GM19438 (cell line): ENCODE results near the gene ACSF3.
"Not testable (repeated sequence)": the region's sequence is repeated elsewhere in the genome, so short reads cannot be mapped to it uniquely, and the experiment has no call there.

Experiments used
- ATAC-seq: cut with Tn5 transposase; IDR thresholded peaks from one replicate; pipeline ENCODE4 v1.9.1; 2021; ENCODE audit warnings: low read depth; ENCODE audit not compliant: unreplicated experiment

Gene ACSF3

GRCh38 chr16:89071686-89072547, 21.7 kb upstream of the ACSF3 start:
- no peak for ATAC-seq

DNA sequence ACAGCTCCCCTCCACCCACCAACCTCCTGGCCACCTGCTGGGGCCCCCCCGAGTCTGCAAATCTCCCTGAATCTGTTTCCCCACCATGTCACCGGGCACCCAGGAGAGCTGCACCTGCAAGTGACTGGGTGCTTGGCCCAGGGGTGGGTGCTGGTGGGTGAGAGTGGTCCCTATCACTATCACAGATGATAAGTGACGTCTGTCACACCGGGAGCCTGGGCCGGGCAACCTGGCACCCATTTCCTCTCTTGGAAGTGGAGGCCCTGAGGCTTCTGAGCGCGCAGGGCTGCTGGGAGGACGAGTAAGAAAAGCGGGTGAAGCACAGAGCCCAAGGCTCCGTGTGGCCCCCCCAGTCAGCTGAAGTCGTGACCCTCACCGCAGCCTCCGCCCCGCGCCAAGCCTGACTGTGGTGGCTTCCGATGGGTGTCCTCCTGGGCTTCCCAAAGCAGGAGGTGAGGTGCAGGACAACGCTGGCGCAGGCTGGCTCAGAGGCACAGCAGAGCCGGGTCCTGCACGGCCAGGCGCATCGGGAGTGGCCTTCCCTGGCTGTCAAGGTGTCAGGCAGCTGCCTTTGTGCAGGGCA, 21.0 kb upstream of the ACSF3 start:
- ATAC-seq: no peak

DNA sequence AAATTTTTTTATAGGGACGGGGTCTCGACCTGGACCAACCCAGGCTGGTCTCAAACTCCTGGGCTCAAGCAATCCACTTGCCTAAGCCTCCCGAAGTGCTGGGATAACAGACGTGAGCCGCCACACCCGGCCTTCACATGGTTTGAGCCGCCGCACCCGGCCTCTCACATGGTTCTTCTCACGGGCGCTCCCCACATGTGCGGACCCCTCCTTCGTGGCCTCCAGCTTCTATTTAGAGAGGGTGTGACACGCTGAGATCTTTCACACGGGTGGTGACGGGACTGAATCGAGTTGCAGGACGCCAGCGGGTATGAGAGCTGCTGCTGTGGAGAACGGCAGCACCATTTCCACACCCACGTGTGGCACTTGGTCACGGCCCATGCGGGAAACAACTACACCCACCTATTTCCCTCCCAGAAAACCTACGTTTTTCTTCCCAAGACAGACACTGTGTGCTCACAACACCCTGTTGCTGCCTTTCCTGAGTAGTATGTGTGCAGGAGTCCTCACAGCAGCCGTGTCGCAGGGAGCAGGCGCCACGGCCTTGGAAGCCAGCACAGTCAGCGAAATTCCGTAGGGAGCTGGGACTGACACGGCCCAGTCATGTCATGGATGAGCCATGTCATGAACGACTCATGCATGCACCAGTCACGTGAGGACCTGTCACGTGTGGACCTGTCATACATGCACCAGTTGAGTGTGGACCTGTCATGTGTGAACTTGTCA, 20.1 kb upstream of the ACSF3 start:
- no peak for ATAC-seq

DNA sequence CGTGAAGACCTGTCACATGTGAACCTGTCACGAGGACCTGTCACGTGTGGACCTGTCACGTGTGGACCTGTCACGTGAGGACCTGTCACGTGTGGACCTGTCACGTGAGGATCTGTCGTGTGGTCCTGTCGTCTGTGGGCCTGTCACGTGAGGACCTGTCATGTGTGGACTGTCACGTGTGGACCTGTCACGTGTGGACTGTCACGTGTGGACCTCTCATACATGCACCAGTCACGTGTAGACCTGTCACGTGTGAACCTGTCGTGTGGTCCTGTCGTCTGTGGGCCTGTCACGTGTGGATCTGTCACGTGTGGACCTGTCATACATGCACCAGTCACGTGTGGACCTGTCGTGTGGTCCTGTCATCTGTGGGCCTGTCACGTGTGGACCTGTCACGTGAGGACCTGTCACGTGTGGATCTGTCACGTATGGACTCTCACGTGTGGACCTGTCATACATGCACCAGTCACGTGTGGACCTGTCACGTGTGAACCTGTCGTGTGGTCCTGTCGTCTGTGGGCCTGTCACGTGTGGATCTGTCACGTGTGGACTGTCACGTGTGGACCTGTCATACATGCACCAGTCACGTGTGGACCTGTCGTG, 19.5 kb upstream of the ACSF3 start:
- not testable (repeated sequence) for ATAC-seq

GRCh38 chr16:89074803-89075688, 18.6 kb upstream of the ACSF3 start:
- no peak for ATAC-seq

DNA sequence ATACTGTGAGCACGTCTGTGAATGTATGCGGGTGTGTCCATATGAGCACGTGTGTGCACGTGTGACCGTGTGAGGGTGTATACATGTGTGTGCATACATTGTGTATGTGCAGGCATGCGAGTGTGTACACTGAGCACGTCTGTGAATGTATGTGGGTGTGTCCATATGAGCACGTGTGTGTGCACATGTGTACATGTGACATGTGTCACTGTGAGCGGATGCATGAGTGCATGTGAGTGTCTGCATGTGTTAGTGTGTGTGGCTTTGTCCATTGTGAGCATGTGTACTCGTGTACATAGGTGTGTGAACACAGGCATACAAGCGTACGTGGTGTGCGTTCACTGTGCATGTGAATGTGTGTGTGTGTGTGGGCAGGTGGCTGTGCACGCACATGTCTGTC, 17.5 kb upstream of the ACSF3 start:
- ATAC-seq: no peak

DNA sequence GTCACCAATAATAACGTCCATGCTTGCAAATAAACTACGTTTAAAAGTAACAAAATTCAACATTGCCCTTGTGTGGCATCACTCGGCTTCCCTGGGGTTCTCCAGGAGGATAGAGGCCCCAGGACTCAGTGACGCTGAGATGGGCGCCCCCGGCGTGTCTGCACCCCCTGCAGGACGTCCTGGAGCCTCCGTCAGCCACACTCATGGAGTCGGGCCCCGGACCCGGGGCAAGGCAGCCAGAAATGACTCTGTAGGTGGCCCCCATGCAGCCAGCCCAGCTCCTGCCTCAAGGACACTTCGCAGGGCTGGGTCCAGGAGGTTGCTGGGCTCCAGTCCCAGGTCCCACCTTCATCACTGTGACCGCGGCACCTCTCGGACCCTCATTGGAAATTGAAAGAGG, 16.6 kb upstream of the ACSF3 start:
- ATAC-seq: no peak

GRCh38 chr16:89078172-89078571, 15.5 kb upstream of the ACSF3 start:
- no peak for ATAC-seq

DNA sequence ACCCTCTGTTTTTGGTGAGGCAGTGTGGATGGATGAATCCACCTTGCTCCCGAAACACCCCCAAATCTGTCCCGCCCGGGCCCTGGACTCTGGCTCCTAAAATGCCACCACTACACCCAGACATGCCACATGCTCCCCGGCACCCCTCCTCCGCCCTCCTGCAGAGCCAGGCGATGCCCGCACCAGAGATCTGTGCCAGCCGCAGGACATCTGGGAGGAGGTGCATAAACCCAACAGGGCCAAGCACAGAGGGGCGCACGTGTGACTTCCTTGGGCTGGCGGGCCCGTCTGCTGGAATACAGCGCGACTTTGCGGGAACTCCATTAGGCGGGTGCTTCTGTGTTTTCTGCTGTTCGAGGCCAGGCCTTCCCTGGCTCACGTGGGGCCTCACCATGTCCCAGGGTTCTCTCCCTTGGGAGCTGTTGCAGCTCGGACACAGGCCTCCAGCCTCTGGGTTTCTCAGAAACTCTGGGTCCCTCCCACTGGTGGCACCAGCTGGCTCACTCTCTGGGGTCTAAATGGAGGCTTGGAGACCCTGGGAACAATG, 14.1 kb upstream of the ACSF3 start:
- no peak for ATAC-seq

GRCh38 chr16:89080196-89080853, 13.3 kb upstream of the ACSF3 start:
- ATAC-seq: no peak

- no peak for ATAC-seq
Measured at GRCh38 chr16:89081556-89081955, 12.1 kb upstream of the ACSF3 start.

- no peak for ATAC-seq
Measured at GRCh38 chr16:89084411-89084810, 9.2 kb upstream of the ACSF3 start.

- no peak for ATAC-seq
Measured at GRCh38 chr16:89084814-89085612, 8.6 kb upstream of the ACSF3 start.

DNA sequence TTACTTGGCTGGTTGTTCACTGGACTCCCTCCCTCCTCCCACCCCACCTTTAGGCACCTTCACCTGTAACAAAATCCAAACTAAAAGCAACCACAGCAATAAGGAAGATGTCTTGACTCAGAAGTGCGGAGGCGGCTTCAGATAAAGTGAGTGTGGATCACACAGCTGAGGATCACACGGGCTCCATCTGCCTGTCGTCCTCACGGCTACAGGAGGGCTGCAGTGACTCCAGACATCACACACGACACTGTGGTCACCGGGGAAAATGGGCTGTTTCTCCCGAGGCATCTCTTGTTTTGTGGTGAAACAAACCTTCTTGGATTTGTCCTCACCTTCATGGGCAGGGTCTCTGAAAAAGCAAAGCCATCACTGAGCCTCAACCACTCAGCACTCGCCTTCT, 7.9 kb upstream of the ACSF3 start:
- ATAC-seq: no peak

GRCh38 chr16:89087922-89088497, 5.6 kb upstream of the ACSF3 start:
- ATAC-seq: no peak

DNA sequence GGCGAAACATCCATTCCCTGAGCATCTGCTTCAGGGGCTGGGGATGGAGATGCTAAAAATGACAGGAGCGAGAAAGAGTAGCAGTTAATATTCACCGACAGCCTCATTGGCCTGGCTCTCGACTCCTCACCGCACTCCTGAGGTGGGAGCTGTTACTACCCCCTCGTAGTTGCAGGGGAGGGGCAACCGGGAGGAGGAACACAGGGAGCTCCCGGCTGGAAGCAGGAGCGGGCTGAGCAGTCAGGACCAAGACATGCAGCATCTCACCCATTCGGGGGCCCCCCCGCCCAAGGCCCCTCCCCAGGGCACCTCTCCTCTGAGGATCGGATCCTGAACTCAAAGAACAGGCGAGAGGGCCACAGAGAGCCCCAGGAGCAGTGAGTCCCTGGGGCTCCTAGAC, 4.5 kb upstream of the ACSF3 start:
- no peak for ATAC-seq

DNA sequence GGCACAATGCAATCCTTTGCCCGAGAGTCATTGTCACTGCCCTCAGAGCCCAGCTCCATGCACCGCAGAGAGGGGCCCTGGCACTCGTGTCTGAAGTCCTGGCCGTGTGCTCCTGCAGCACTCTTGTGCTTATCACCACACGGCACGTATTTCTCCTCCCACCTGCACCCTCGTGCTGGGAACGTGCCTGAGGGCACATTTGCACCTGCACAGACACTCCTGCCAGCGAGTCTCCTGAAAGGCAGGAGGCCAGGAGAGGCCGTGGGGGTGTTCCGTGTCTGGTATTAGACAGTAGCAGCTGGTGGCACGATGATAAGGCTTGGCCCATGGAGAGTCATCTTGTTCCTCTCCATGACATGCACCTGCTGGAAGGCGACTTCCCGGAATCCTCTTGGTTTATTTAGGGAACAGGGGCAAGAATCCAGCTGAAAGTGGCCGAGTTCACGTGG, 3.4 kb upstream of the ACSF3 start:
- no peak for ATAC-seq
